ENCODE data around the gene MARK4. TPM values are rescaled to one million over a fixed set of nuclear protein-coding genes. Genes with fewer than 3 reads are reported as not detected.

MARK4 gene
- total RNA-seq, 1 donor = 18.1 TPM

DNA sequence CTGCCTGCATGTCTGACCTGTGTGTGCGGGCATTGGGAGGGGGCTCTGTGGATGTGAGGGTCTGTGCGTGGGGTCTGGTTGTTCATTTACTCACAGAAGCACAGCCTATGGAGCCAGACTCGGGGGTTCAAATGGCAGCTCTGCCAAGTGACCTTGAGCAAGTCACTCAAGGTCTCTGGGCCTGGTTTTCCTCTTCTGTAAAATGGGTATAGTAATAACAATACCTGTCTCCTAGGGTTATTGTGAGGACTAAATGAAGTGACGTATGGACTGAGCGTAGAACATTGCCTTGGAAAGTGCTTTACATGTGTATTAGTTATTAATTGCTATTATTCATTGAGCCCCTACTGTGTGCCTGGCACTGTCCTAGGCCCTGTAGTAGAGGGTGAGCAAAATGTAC is 47.2 kb downstream of the MARK4 start:
- Histone ChIP-seq H3K4me3 (ENCODE audit: insufficient read depth, low read length) (no peak overlapping the region), H3K4me2 (ENCODE audit: insufficient read depth, low read length) (no peak overlapping the region), H3K27ac (ENCODE audit: low read depth, low read length) (no peak overlapping the region), H3K27me3 (ENCODE audit: insufficient read depth, low read length) (no peaks in the 10 kb centered on the region), H3K4me1 (ENCODE audit: insufficient read depth, low read length) (no peaks in the 10 kb centered on the region), H3K9me3 (ENCODE audit: low read depth, low read length) (no peaks in the 10 kb centered on the region), H3K79me2 (ENCODE audit: insufficient read depth, low read length) (no peaks in the 10 kb centered on the region), H3K36me3 (ENCODE audit: insufficient read depth, low read length) (peaks cover 27% of the 10 kb centered on the region), H2AFZ (ENCODE audit: low read length) (no peak overlapping the region), H4K20me1 (ENCODE audit: insufficient read depth, low read length) (no peaks in the 10 kb centered on the region)
- no peak for TF ChIP-seq CTCF (IDR thresholded peaks at IDR 0.05; ENCODE audit: extremely low read depth, low read depth, low read length)
- DNase-seq (ENCODE audit: insufficient read length, low spot score, missing footprints) = no peak

GRCh38 chr19:45299719-45300118 is 48.6 kb downstream of the MARK4 start:
- Histone ChIP-seq H3K27me3 (ENCODE audit: insufficient read depth, low read length) (no peaks in the 10 kb centered on the region), H3K4me3 (ENCODE audit: insufficient read depth, low read length) (no peak overlapping the region), H3K79me2 (ENCODE audit: insufficient read depth, low read length) (no peaks in the 10 kb centered on the region), H3K36me3 (ENCODE audit: insufficient read depth, low read length) (peaks cover 27% of the 10 kb centered on the region), H3K4me1 (ENCODE audit: insufficient read depth, low read length) (no peaks in the 10 kb centered on the region), H3K4me2 (ENCODE audit: insufficient read depth, low read length) (no peak overlapping the region), H4K20me1 (ENCODE audit: insufficient read depth, low read length) (peaks cover 3% of the 10 kb centered on the region), H3K9me3 (ENCODE audit: low read depth, low read length) (no peaks in the 10 kb centered on the region), H2AFZ (ENCODE audit: low read length) (no peak overlapping the region), H3K27ac (ENCODE audit: low read depth, low read length) (no peak overlapping the region)
- no peak for TF ChIP-seq CTCF (IDR thresholded peaks at IDR 0.05; ENCODE audit: extremely low read depth, low read depth, low read length)
- DNase-seq (ENCODE audit: insufficient read length, low spot score, missing footprints) = no peak

DNA sequence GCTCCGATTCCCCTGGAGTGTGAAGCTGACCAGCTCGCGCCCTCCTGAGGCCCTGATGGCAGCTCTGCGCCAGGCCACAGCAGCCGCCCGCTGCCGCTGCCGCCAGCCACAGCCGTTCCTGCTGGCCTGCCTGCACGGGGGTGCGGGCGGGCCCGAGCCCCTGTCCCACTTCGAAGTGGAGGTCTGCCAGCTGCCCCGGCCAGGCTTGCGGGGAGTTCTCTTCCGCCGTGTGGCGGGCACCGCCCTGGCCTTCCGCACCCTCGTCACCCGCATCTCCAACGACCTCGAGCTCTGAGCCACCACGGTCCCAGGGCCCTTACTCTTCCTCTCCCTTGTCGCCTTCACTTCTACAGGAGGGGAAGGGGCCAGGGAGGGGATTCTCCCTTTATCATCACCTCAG is 51.3 kb downstream of the MARK4 start:
- Histone ChIP-seq H3K4me1 (ENCODE audit: insufficient read depth, low read length) (peaks cover 3% of the 10 kb centered on the region), H3K4me2 (ENCODE audit: insufficient read depth, low read length) (no peak overlapping the region), H3K27me3 (ENCODE audit: insufficient read depth, low read length) (no peaks in the 10 kb centered on the region), H3K27ac (ENCODE audit: low read depth, low read length) (no peak overlapping the region), H3K79me2 (ENCODE audit: insufficient read depth, low read length) (no peaks in the 10 kb centered on the region), H4K20me1 (ENCODE audit: insufficient read depth, low read length) (peaks cover 3% of the 10 kb centered on the region), H3K9me3 (ENCODE audit: low read depth, low read length) (no peaks in the 10 kb centered on the region), H3K4me3 (ENCODE audit: insufficient read depth, low read length) (no peak overlapping the region), H3K36me3 (ENCODE audit: insufficient read depth, low read length) (peaks cover 14% of the 10 kb centered on the region), H2AFZ (ENCODE audit: low read length) (no peak overlapping the region)
- no peak for TF ChIP-seq CTCF (IDR thresholded peaks at IDR 0.05; ENCODE audit: extremely low read depth, low read depth, low read length)
- DNase-seq (ENCODE audit: insufficient read length, low spot score, missing footprints) = no peak

- H3K79me2 ChIP-seq (ENCODE audit: insufficient read depth, low read length) = no peaks in the 10 kb centered on the region
- DNase-seq (ENCODE audit: insufficient read length, low spot score, missing footprints) = no peak
- H3K36me3 ChIP-seq (ENCODE audit: insufficient read depth, low read length) = peaks cover 10% of the 10 kb centered on the region
- H3K4me1 ChIP-seq (ENCODE audit: insufficient read depth, low read length) = peaks cover 3% of the 10 kb centered on the region
- no peak overlapping the region for H2AFZ ChIP-seq (ENCODE audit: low read length)
- no peak overlapping the region for H3K4me3 ChIP-seq (ENCODE audit: insufficient read depth, low read length)
- TF ChIP-seq CTCF (IDR thresholded peaks at IDR 0.05; ENCODE audit: extremely low read depth, low read depth, low read length) = no peak
- H4K20me1 ChIP-seq (ENCODE audit: insufficient read depth, low read length) = peaks cover 3% of the 10 kb centered on the region
- no peaks in the 10 kb centered on the region for H3K9me3 ChIP-seq (ENCODE audit: low read depth, low read length)
- H3K27ac ChIP-seq (ENCODE audit: low read depth, low read length) = no peak overlapping the region
- no peaks in the 10 kb centered on the region for H3K27me3 ChIP-seq (ENCODE audit: insufficient read depth, low read length)
- no peak overlapping the region for H3K4me2 ChIP-seq (ENCODE audit: insufficient read depth, low read length)
These were observed 52.4 kb downstream of the MARK4 start for GRCh38 chr19:45303269-45304060.
